GM20431 (cell line): Measurements from ENCODE around the gene GPSM1.

Experiments used
- in situ Hi-C: fragments of 300-500 bp; cut with MseI, MboI; formaldehyde crosslinking; loops from one replicate; pipeline ENCODE4 v1.15.0; 2020; ENCODE audit warnings: low sequenced_read_pairs; ENCODE audit not compliant: unreplicated experiment

Gene GPSM1

GRCh38 chr9:136303825-136304416 is 23.4 kb upstream of the GPSM1 start, which contains the start of gene CCDC187:
TSS of gene CCDC187 (minus strand) at chr9:136304094. CDS start at chr9:136303830, 264 bp downstream.
- in situ Hi-C loops = no loop called here

- in situ Hi-C loops = no loop called here
These were observed 22.9 kb upstream of the GPSM1 start for GRCh38 chr9:136304456-136304855.

- in situ Hi-C loops = no loop called here
These were observed 22.4 kb upstream of the GPSM1 start for GRCh38 chr9:136304981-136305380.

- in situ Hi-C loops = no loop called here
These were observed 21.5 kb upstream of the GPSM1 start for GRCh38 chr9:136305804-136306203.

- in situ Hi-C loops = no loop called here
These were observed 20.8 kb upstream of the GPSM1 start for GRCh38 chr9:136306211-136307208.

GRCh38 chr9:136307215-136307750 is 20.1 kb upstream of the GPSM1 start:
- in situ Hi-C loops = no loop called here

GRCh38 chr9:136308006-136308701 is 19.2 kb upstream of the GPSM1 start:
- in situ Hi-C loops = no loop called here

GRCh38 chr9:136308702-136309053 is 18.7 kb upstream of the GPSM1 start:
- in situ Hi-C loops = no loop called here

- in situ Hi-C loops = no loop called here
These were observed 18.1 kb upstream of the GPSM1 start for GRCh38 chr9:136309101-136309801.

GRCh38 chr9:136309806-136310220 is 17.5 kb upstream of the GPSM1 start:
- in situ Hi-C loops = no loop called here

GRCh38 chr9:136310273-136311030 is 16.9 kb upstream of the GPSM1 start:
- in situ Hi-C loops = no loop called here

- in situ Hi-C loops = no loop called here
These were observed 16.0 kb upstream of the GPSM1 start for GRCh38 chr9:136311051-136312008.

- in situ Hi-C loops = no loop called here
These were observed 15.3 kb upstream of the GPSM1 start for GRCh38 chr9:136312009-136312375.

- in situ Hi-C loops = no loop called here
These were observed 14.9 kb upstream of the GPSM1 start for GRCh38 chr9:136312436-136312835.

- in situ Hi-C loops = no loop called here
These were observed 14.0 kb upstream of the GPSM1 start for GRCh38 chr9:136313111-136314055.

GRCh38 chr9:136314056-136314416 is 13.3 kb upstream of the GPSM1 start:
- in situ Hi-C loops = no loop called here

- in situ Hi-C loops = no loop called here
These were observed 12.4 kb upstream of the GPSM1 start for GRCh38 chr9:136314944-136315343.
